Measurements from ENCODE around the gene ERMARD. TPM values are rescaled to one million over a fixed set of nuclear protein-coding genes. Genes with fewer than 3 reads are reported as not detected.

ERMARD gene
- polyA plus RNA-seq, 1 experiment: 26.8 TPM

DNA sequence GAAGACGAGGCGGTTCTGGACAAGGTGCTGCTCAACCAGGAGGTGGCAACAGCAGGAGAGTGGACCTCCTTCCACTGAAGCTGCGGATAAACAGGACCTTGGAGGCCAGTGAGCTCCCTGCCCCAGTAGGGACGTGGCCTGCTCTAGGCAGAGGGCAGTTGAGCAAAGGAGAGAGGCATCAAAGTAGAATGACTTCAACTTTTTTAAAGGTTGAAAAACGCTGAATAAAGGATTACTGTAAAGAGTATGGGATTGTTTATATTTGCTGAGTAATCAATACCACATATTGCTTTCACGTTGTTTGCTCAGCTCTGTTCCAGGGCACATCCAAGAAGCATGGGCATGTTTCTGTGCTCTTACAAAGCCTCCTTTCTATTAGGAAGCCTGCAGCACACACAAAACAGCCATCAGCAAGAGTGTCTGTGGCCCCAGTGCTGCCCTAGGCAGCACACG, 48.1 kb downstream of the ERMARD start:
- H3K4me3 ChIP-seq (ENCODE audit: low read depth, low read length): no peak overlapping the region
- H3K9me3 ChIP-seq (ENCODE audit: control insufficient read depth, insufficient read depth, low read length): no peaks in the 10 kb centered on the region
- TF ChIP-seq, protein P1, sequence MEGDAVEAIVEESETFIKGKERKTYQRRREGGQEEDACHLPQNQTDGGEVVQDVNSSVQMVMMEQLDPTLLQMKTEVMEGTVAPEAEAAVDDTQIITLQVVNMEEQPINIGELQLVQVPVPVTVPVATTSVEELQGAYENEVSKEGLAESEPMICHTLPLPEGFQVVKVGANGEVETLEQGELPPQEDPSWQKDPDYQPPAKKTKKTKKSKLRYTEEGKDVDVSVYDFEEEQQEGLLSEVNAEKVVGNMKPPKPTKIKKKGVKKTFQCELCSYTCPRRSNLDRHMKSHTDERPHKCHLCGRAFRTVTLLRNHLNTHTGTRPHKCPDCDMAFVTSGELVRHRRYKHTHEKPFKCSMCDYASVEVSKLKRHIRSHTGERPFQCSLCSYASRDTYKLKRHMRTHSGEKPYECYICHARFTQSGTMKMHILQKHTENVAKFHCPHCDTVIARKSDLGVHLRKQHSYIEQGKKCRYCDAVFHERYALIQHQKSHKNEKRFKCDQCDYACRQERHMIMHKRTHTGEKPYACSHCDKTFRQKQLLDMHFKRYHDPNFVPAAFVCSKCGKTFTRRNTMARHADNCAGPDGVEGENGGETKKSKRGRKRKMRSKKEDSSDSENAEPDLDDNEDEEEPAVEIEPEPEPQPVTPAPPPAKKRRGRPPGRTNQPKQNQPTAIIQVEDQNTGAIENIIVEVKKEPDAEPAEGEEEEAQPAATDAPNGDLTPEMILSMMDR (IDR thresholded peaks at IDR 0.05; ENCODE audit: low read depth, low read length): no peak
- ChIA-PET CTCF (interaction anchor here (1.1 to 4.5 kb wide), 4 partner anchors 10 to 734 kb away, joined by 3 to 30 read pairs (median 12); no protein-coding TSS in a partner anchor), POLR2A (no interaction called here)
- H3K27ac ChIP-seq (ENCODE audit: low read depth, low read length): no peak overlapping the region
- H3K27me3 ChIP-seq (ENCODE audit: control insufficient read depth, insufficient read depth, low read length): peaks cover 16% of the 10 kb centered on the region
- DNase-seq (ENCODE audit: low read depth, low spot score): no peak

DNA sequence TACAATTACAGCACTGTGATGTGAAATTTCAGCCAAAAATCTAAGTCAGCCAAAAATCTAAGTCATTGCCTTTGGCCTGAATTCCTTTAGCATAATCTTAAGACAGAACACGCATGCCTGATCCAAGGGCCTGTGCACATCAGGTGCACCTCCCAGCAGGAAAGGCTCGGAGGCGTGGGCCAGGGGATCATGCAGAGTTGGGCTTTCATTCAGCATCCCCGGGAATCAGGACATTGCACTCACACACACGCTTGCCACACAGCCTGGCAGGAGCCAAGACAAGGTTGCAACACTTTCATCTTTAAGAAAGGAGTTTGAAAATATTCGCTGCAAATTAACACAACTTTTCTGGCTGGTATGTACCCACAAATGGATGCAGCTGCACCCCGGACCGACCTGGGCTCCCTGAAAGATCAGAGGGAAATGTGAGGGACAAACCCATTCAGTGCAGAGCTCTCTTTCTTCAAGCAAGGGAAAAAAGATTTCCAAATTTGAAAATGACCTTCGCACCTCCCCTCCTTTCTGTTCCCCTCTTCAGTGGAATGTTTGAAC, 48.8 kb downstream of the ERMARD start:
- POLR2A ChIA-PET: interaction anchor here (0.6 to 1.1 kb wide), 3 partner anchors 10 to 506 kb away, joined by 3 to 5 read pairs (median 4); partner anchors contain the start of gene FAM120B
- H3K9me3 ChIP-seq (ENCODE audit: control insufficient read depth, insufficient read depth, low read length): no peaks in the 10 kb centered on the region
- peak overlapping the region; percentile 3 for H3K27ac ChIP-seq (ENCODE audit: low read depth, low read length)
- H3K4me3 ChIP-seq (ENCODE audit: low read depth, low read length): no peak overlapping the region
- CTCF ChIA-PET: interaction anchor here (0.7 to 4.5 kb wide), 5 partner anchors 11 to 733 kb away, joined by 3 to 30 read pairs (median 5); no protein-coding TSS in a partner anchor
- peaks cover 9% of the 10 kb centered on the region for H3K27me3 ChIP-seq (ENCODE audit: control insufficient read depth, insufficient read depth, low read length)
- TF ChIP-seq, protein P1 (IDR thresholded peaks at IDR 0.05; ENCODE audit: low read depth, low read length): no peak
- DNase-seq (ENCODE audit: low read depth, low spot score): no peak

DNA sequence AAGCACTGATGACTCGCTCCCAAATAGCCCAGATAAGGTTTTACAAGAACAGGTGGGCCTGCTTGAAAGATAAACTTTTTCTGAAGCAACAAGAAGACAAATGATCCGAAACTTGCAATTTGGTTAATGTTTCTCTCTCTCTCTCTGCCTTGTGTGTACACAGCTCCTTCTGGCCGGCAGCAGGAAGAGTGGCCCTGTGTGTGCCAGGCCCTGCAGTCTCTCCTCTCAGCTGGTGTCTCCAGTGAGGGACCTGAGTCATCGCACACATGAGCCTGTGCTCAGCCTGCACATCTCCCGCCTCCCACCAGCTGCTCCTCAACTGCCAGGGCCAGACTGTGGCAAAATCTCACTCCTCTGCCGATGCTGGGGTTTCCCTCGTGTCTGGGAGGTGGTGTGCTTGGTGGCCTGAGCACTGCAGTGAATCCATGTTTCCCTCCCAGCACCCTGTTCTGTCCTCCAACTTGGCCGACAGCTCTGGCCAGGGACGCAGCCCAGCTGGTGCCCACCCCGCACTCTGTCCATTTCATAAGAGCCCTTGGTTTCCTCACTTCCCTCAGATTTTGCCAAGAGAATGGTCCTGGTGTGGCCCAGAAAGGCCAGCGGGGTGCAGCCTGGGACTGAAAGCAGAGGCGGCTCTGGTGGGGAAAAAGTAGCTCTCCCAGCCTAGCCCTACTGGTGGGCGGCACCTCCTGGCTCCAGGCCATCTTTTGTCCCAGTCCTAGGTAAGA, 49.4 kb downstream of the ERMARD start:
- TF ChIP-seq, protein P1 (IDR thresholded peaks at IDR 0.05; ENCODE audit: low read depth, low read length): no peak
- Histone ChIP-seq H3K27me3 (ENCODE audit: control insufficient read depth, insufficient read depth, low read length) (peaks cover 8% of the 10 kb centered on the region), H3K27ac (ENCODE audit: low read depth, low read length) (peak overlapping the region; percentile 39), H3K9me3 (ENCODE audit: control insufficient read depth, insufficient read depth, low read length) (no peaks in the 10 kb centered on the region), H3K4me3 (ENCODE audit: low read depth, low read length) (no peak overlapping the region)
- CTCF ChIA-PET: interaction anchor here (0.7 to 4.5 kb wide), 5 partner anchors 11 to 732 kb away, joined by 3 to 30 read pairs (median 5); no protein-coding TSS in a partner anchor
- POLR2A ChIA-PET: interaction anchor here (0.6 to 1.1 kb wide), 5 partner anchors 11 to 506 kb away, joined by 3 to 12 read pairs (median 4); partner anchors contain the start of gene FAM120B
- DNase-seq (ENCODE audit: low read depth, low spot score): peak; percentile 45

DNA sequence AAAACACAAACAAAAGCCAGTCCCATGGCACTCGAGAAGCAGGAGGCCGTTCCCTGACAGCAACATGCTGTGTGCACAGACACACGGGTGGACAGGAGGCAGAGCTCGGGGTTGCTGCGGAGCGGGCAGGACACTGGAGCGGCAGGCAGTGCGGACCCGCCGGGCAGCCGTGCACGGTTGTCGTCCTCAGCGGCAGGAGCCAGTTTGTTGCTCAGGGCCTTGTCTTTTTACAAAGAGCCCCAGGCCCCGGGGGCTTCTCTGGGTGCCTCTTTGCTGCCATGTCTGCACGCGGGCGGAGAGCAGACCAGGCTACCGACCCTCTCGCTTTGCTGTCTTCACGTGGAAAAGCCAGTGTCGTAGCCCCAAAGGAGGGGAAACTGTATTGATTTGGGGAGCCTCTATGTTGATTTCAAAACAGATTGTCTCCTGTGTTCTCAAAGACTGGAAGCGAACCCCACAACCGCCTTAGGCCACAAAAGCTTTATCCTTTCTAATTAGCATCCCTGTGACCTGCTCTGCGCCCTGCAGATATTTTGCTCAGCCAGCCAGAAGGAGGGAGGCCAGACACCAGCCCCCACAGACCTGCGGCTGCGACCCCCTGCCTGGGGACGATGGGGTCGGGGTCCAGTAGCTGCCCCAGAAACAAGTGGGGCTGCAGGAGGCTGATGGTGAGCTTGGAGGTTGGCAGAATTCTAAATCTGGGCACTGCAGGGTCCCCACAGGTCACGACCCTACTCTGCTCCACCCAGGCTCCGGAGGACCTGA, 50.2 kb downstream of the ERMARD start:
- Histone ChIP-seq H3K4me3 (ENCODE audit: low read depth, low read length) (no peak overlapping the region), H3K27ac (ENCODE audit: low read depth, low read length) (no peak overlapping the region), H3K9me3 (ENCODE audit: control insufficient read depth, insufficient read depth, low read length) (no peaks in the 10 kb centered on the region), H3K27me3 (ENCODE audit: control insufficient read depth, insufficient read depth, low read length) (peaks cover 2% of the 10 kb centered on the region)
- TF ChIP-seq, protein P1 (IDR thresholded peaks at IDR 0.05; ENCODE audit: low read depth, low read length): no peak
- ChIA-PET CTCF (interaction anchor here (2.5 to 4.5 kb wide), 3 partner anchors 12 to 728 kb away, joined by 19 to 30 read pairs (median 25); no protein-coding TSS in a partner anchor), POLR2A (interaction anchor here (0.6 to 0.7 kb wide), 2 partner anchors 29 kb away, joined by 3 to 12 read pairs; no protein-coding TSS in a partner anchor)
- no peak for DNase-seq (ENCODE audit: low read depth, low spot score)

Measured in AG04450 (cell line).